Panc1 (cell line): ENCODE data around the gene ADGRD1. TPM values are rescaled to one million over a fixed set of nuclear protein-coding genes. Genes with fewer than 3 reads are reported as not detected.

ENCODE experiments used
- ATAC-seq: fragments of 200-7000 bp; cut with Tn5 transposase; 2 replicates; pipeline ENCODE4 v1.9.1; 2020; ENCODE audit warnings: mild to moderate bottlenecking, moderate library complexity
- BruUV-seq: library from RNA; stranded (reverse); fragments of 400-500 nt; replicated peaks from 2 replicates; lab custom pipeline; 2021; lab: Mats Ljungman, UMichigan
- CTCF ChIA-PET: fragments of 300-600 bp; sonication (Branson Sonifier 250); formaldehyde crosslinking; loops from one replicate; lab custom pipeline; 2022; ENCODE audit warnings: antibody characterized with exemption; lab: Charles Lee
- POLR2A ChIA-PET: fragments of 300-600 bp; sonication (Branson Sonifier 250); formaldehyde crosslinking; loops from one replicate; lab custom pipeline; 2022; ENCODE audit warnings: antibody characterized with exemption; lab: Charles Lee
- DNase-seq: peaks from one replicate; pipeline ENCODE4 v3.0.0-alpha.2; 2010; ENCODE audit warnings: low read depth, low spot score
- H3K27ac ChIP-seq: 2 replicates; pipeline ENCODE4 v1.5.1; 2011; ENCODE audit warnings: mild to moderate bottlenecking, low read length, inconsistent platforms
- H3K27me3 ChIP-seq: fragments of 200-500 bp; sonication (Bioruptor generic); 2 replicates; pipeline ENCODE4 v1.6.0; 2014; ENCODE audit warnings: low read length, inconsistent platforms; ENCODE audit not compliant: control insufficient read depth, insufficient read depth
- H3K36me3 ChIP-seq: fragments of 200-500 bp; sonication (Bioruptor generic); 2 replicates; pipeline ENCODE4 v1.5.1; 2014; ENCODE audit warnings: inconsistent platforms, mild to moderate bottlenecking, low read length, moderate library complexity; ENCODE audit not compliant: control insufficient read depth, insufficient read depth
- H3K4me1 ChIP-seq: 2 replicates; pipeline ENCODE4 v1.5.1; 2011; ENCODE audit warnings: inconsistent platforms, mild to moderate bottlenecking, low read length, moderate library complexity; ENCODE audit not compliant: control insufficient read depth, insufficient read depth
- H3K4me3 ChIP-seq, 2 experiments: 2 replicates each; pipeline ENCODE4 v1.5.1; 2011 to 2012; ENCODE audit warnings: low read depth in 2 of 2, low read length in 2 of 2, mild to moderate bottlenecking in 2 of 2, inconsistent platforms in 1 of 2, moderate library complexity in 1 of 2
- H3K9me3 ChIP-seq: fragments of 200-500 bp; sonication (Bioruptor generic); 2 replicates; pipeline ENCODE4 v1.5.1; 2014; ENCODE audit warnings: low read depth, mild to moderate bottlenecking, inconsistent platforms, low read length, moderate library complexity; ENCODE audit not compliant: control insufficient read depth, insufficient read depth
- CTCF ChIP-seq: fragments of 450-650 bp; IDR thresholded peaks from 2 replicates; pipeline ENCODE4 v1.5.1; 2017; ENCODE audit warnings: mild to moderate bottlenecking
- POLR2AphosphoS5 ChIP-seq: IDR thresholded peaks from 2 replicates; pipeline ENCODE4 v1.6.1; 2012; ENCODE audit warnings: mild to moderate bottlenecking, low read depth, low read length, moderate library complexity
- REST ChIP-seq, 2 experiments: IDR thresholded peaks; 2 replicates each; pipeline ENCODE4 v1.6.1; 2011 to 2012; ENCODE audit warnings: low read depth in 2 of 2, control low read depth in 1 of 2, low read length in 1 of 2, mild to moderate bottlenecking in 1 of 2, moderate library complexity in 1 of 2; ENCODE audit not compliant: insufficient read depth in 1 of 2
- SIN3A ChIP-seq: IDR thresholded peaks from 2 replicates; pipeline ENCODE4 v1.6.1; 2012; ENCODE audit warnings: low read depth, mild to moderate bottlenecking, low read length, moderate library complexity, borderline replicate concordance; ENCODE audit not compliant: insufficient read depth
- TCF7L2 ChIP-seq: IDR thresholded peaks from 2 replicates; pipeline ENCODE4 v1.6.1; 2011; ENCODE audit warnings: mild to moderate bottlenecking, low read depth, low read length, inconsistent platforms
- in situ Hi-C: cut with HindIII; loops from 2 replicates; pipeline ENCODE4 v1.10.0; 2016; ENCODE audit warnings: low sequenced_read_pairs, low pct_unique_long_range_greater_than_20kb
- intact Hi-C: fragments of 100-400 bp; cut with micrococcal nuclease; formaldehyde crosslinking; loops from one replicate; pipeline ENCODE4 v1.10.0; 2022; ENCODE audit not compliant: unreplicated experiment
- total RNA-seq: library from RNA; stranded (reverse); gene quantifications from one replicate; pipeline ENCODE4 v1.2.1, GENCODE V29; 2021; ENCODE audit not compliant: unreplicated experiment

Gene ADGRD1
- total RNA-seq, 1 experiment from 2014 or later: 0.21 TPM

- CTCF ChIA-PET: no interaction called here
- no TSS peak for BruUV-seq
- no peak for TF ChIP-seq POLR2AphosphoS5
- TF ChIP-seq TCF7L2: no peak
- no peak for TF ChIP-seq CTCF
- TF ChIP-seq REST (IDR thresholded peaks at IDR 0.05; ENCODE audit: insufficient read depth in 1 of 2, low read depth in 2 of 2, low read length in 1 of 2): no peak
- no peak for TF ChIP-seq SIN3A
These were observed 87.7 kb downstream of the ADGRD1 start for GRCh38 chr12:131041216-131041967.

GRCh38 chr12:131041968-131042833 is 88.5 kb downstream of the ADGRD1 start:
- CTCF ChIA-PET: no interaction called here

More at GRCh38 chr12:131041216-131041967, 87.7 kb downstream of the ADGRD1 start:
- Histone ChIP-seq H3K4me3 (no peak overlapping the region), H3K4me1 (no peaks in the 10 kb centered on the region), H3K27ac (no peak overlapping the region), H3K27me3 (no peaks in the 10 kb centered on the region; the same call in 1 of the 2 replicates), H3K9me3 (no peaks in the 10 kb centered on the region), H3K36me3 (no peaks in the 10 kb centered on the region)
- ATAC-seq (no peak), DNase-seq (no peak)
- POLR2A ChIA-PET: no interaction called here
- intact Hi-C loops: no loop called here
- in situ Hi-C loops: no loop called here

More at GRCh38 chr12:131041968-131042833, 88.5 kb downstream of the ADGRD1 start:
- Histone ChIP-seq H3K4me1 (no peaks in the 10 kb centered on the region), H3K9me3 (no peaks in the 10 kb centered on the region), H3K4me3 (no peak overlapping the region), H3K27ac (no peak overlapping the region), H3K36me3 (no peaks in the 10 kb centered on the region), H3K27me3 (no peaks in the 10 kb centered on the region; the same call in 1 of the 2 replicates)
- intact Hi-C loops: no loop called here
- POLR2A ChIA-PET: no interaction called here
- no TSS peak for BruUV-seq
- no peak for DNase-seq
- ATAC-seq: no peak
- in situ Hi-C loops: no loop called here
- no peak for TF ChIP-seq SIN3A
- TF ChIP-seq POLR2AphosphoS5: no peak
- TF ChIP-seq CTCF: no peak
- TF ChIP-seq TCF7L2: no peak
- TF ChIP-seq REST (IDR thresholded peaks at IDR 0.05; ENCODE audit: insufficient read depth in 1 of 2, low read depth in 2 of 2, low read length in 1 of 2): no peak
